A549 (cell line): ENCODE results near the gene ASPN.

Source experiments
- CEBPB ChIP-seq, 2 experiments: fragments of >200 bp in 1 of 2; sonication (Bioruptor Twin) in 1 of 2; formaldehyde crosslinking in 1 of 2; IDR thresholded peaks; 2 replicates each; pipeline ENCODE4 v1.6.1; 2012 to 2016
- MAZ ChIP-seq: fragments of 150-350 bp; IDR thresholded peaks from 2 replicates; pipeline ENCODE4 v1.6.1; 2014; ENCODE audit warnings: antibody characterized with exemption, low read depth, low read length, borderline replicate concordance
- NR3C1 ChIP-seq: fragments of >200 bp; sonication (Bioruptor Twin); formaldehyde crosslinking; IDR thresholded peaks from 3 replicates; pipeline ENCODE4 v1.6.1; 2017

- TF ChIP-seq NR3C1 (no peak), MAZ (no peak), CEBPB (IDR thresholded peaks at IDR 0.05) (no peak)
Observed at GRCh38 chr9:92429836-92430235, 52.5 kb downstream of the ASPN start.
